Measurements from ENCODE around the gene CNTNAP3.
"Not testable (repeated sequence)": the region's sequence is repeated elsewhere in the genome, so short reads cannot be mapped to it uniquely, and the experiment has no call there.

Gene CNTNAP3

GRCh38 chr9:39067683-39068082, 220.3 kb downstream of the CNTNAP3 start:
- not testable (repeated sequence) for DNase-seq

- not testable (repeated sequence) for DNase-seq
These were observed 225.0 kb downstream of the CNTNAP3 start for GRCh38 chr9:39062966-39063365.

- not testable (repeated sequence) for DNase-seq
These were observed 233.5 kb downstream of the CNTNAP3 start for GRCh38 chr9:39054453-39054852.

- DNase-seq: not testable (repeated sequence)
These were observed 241.1 kb downstream of the CNTNAP3 start for GRCh38 chr9:39046833-39047232.

- not testable (repeated sequence) for DNase-seq
These were observed 245.6 kb downstream of the CNTNAP3 start for GRCh38 chr9:39042352-39042803.

GRCh38 chr9:39041774-39042173, 246.2 kb downstream of the CNTNAP3 start:
- DNase-seq: not testable (repeated sequence)

GRCh38 chr9:39039148-39039547, 248.8 kb downstream of the CNTNAP3 start:
- not testable (repeated sequence) for DNase-seq

GRCh38 chr9:39038221-39038620, 249.7 kb downstream of the CNTNAP3 start:
- not testable (repeated sequence) for DNase-seq

- DNase-seq: not testable (repeated sequence)
These were observed 254.1 kb downstream of the CNTNAP3 start for GRCh38 chr9:39033849-39034248.

GRCh38 chr9:39030204-39031019, 257.6 kb downstream of the CNTNAP3 start:
- DNase-seq: peak; percentile 7

- not testable (repeated sequence) for DNase-seq
These were observed 259.1 kb downstream of the CNTNAP3 start for GRCh38 chr9:39028855-39029254.

GRCh38 chr9:39028168-39028567, 259.8 kb downstream of the CNTNAP3 start:
- not testable (repeated sequence) for DNase-seq

- DNase-seq: not testable (repeated sequence)
These were observed 261.9 kb downstream of the CNTNAP3 start for GRCh38 chr9:39025911-39026588.
